Brain microvascular endothelial cell (primary cell): ENCODE data around the gene TERT.

Source experiments
- DNase-seq: peaks from one replicate; pipeline ENCODE4 v3.0.0-alpha.2; 2020
- H3K27ac ChIP-seq: fragments of 250-450 bp; sonication (Bioruptor Pico); 2 replicates; pipeline ENCODE4 v1.5.1; 2020; ENCODE audit warnings: mild to moderate bottlenecking, moderate library complexity
- H3K27me3 ChIP-seq: fragments of 250-450 bp; sonication (Bioruptor Pico); replicated peaks from 2 replicates; pipeline ENCODE4 v1.5.1; 2020; ENCODE audit warnings: mild to moderate bottlenecking
- H3K36me3 ChIP-seq: fragments of 250-450 bp; sonication (Bioruptor Pico); replicated peaks from 2 replicates; pipeline ENCODE4 v1.5.1; 2020; ENCODE audit warnings: mild to moderate bottlenecking
- H3K4me3 ChIP-seq: 2 replicates; pipeline ENCODE4 v1.5.1; 2011; ENCODE audit warnings: low read depth, mild to moderate bottlenecking, control low read depth, low read length, moderate library complexity
- CTCF ChIP-seq: IDR thresholded peaks from 2 replicates; pipeline ENCODE4 v1.5.1; 2011; ENCODE audit warnings: low read depth, mild to moderate bottlenecking, moderate library complexity, low read length, control low read depth, inconsistent platforms; ENCODE audit errors: missing control alignments
- in situ Hi-C: cut with HindIII; loops from 2 replicates; pipeline ENCODE4 v1.10.0; 2017; ENCODE audit warnings: low sequenced_read_pairs, low pct_ligation_motif_present

TERT gene

GRCh38 chr5:1262381-1262780, 32.5 kb downstream of the TERT start:
- Histone ChIP-seq H3K36me3 (no peaks in the 10 kb centered on the region), H3K4me3 (no peak overlapping the region), H3K27ac (no peak overlapping the region), H3K27me3 (no peaks in the 10 kb centered on the region)
- DNase-seq: no peak
- in situ Hi-C loops: no loop called here
- TF ChIP-seq CTCF: no peak

DNA sequence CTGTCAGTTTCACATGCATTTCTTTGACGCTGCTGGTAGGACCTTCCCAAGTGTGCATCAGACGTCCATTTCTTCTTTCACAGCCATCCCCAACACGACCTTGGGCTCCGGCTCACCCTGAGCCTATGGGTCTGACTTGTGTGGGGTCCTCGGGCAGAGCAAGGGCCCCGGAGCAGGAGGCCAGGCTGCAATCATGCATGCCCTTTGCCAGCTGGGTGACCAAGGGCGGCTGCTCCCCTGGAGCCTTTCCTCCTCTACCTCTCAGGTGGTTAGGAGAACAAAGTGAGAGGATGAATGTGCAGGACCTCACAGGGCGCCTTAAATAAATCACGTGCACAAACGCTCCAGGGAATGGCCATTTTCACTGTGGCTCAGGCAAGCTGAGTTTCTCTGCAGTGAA, 33.2 kb downstream of the TERT start:
- Histone ChIP-seq H3K27ac (no peak overlapping the region), H3K27me3 (no peaks in the 10 kb centered on the region), H3K36me3 (no peaks in the 10 kb centered on the region), H3K4me3 (no peak overlapping the region)
- TF ChIP-seq CTCF: no peak
- no peak for DNase-seq
- in situ Hi-C loops: no loop called here

GRCh38 chr5:1259806-1260480, 34.9 kb downstream of the TERT start:
- DNase-seq: no peak
- no peaks in the 10 kb centered on the region for H3K27me3 ChIP-seq
- no peak overlapping the region for H3K4me3 ChIP-seq
- no peak overlapping the region for H3K27ac ChIP-seq
- TF ChIP-seq CTCF: no peak
- in situ Hi-C loops: no loop called here
- no peaks in the 10 kb centered on the region for H3K36me3 ChIP-seq

DNA sequence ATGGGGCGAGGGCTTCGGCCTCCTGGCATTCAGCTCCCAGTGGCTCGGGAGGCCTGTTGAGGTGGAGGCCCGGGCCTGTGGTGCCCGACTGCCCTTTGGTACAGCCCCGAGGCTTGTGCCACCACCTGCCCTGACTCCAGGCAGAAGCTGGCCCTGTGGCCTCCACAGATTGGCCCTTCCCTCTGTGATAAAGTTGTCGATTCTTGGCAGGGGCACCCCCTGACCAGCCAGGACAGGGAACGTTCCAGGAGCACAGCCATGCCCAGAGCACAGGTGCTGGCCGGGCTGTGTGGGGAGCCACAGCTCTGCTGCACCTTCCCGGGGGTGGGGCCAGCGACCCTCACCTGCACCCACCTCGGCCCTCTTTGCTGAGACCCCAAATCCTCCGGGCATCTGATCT, 37.0 kb downstream of the TERT start:
- TF ChIP-seq CTCF: no peak
- H3K27me3 ChIP-seq: no peaks in the 10 kb centered on the region
- no peak for DNase-seq
- H3K36me3 ChIP-seq: no peaks in the 10 kb centered on the region
- H3K27ac ChIP-seq: no peak overlapping the region
- no peak overlapping the region for H3K4me3 ChIP-seq
- in situ Hi-C loops: no loop called here

DNA sequence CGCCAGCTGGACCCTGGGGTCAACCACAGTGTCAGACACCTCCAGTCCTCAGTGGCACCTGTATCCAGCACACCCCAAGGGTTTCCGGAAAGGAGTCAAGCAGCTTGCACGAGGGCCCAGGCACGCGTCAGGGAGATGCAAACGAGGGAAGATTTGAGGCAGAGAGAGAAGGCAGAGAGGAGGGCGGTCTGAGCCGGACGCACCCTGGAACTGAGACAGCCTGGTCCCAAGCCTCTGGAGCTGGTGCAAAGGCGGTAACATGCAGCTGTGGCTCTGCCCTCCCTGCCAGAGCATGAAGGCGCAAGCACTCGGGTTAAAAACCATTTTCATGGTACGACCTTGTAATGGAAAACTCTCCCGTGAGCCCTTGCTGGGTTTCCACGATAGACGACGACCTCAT, 37.5 kb downstream of the TERT start:
- in situ Hi-C loops: no loop called here
- no peak overlapping the region for H3K27ac ChIP-seq
- H3K36me3 ChIP-seq: no peaks in the 10 kb centered on the region
- no peak for DNase-seq
- TF ChIP-seq CTCF: no peak
- no peak overlapping the region for H3K4me3 ChIP-seq
- H3K27me3 ChIP-seq: no peaks in the 10 kb centered on the region

DNA sequence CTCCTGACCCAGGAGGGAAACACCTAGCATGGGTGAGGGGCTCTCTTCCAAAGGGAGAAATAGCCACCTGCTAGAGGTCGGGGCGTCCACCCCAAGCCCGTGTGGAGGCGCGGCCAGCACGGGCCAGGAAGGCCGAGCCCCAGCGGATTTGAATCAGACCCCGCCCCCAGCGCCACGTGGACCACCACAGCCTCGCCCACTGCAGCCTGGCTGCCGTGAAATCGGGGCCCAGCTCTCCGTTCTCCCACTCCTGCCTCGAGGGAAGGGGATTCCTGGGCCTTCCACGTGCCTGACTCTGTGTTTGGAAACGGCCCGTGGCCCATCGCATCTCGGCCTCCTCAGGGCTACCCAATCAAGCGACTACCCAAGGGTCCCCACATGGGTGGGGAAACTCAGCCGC, 38.1 kb downstream of the TERT start:
- Histone ChIP-seq H3K36me3 (no peaks in the 10 kb centered on the region), H3K4me3 (no peak overlapping the region), H3K27me3 (no peaks in the 10 kb centered on the region), H3K27ac (no peak overlapping the region)
- no peak for DNase-seq
- TF ChIP-seq CTCF: no peak
- in situ Hi-C loops: no loop called here
